GM12891 (cell line): ENCODE measurements around the gene ISG15.
"Not testable (repeated sequence)": the region's sequence is repeated elsewhere in the genome, so short reads cannot be mapped to it uniquely, and the experiment has no call there.

Experiments
- DNase-seq: peaks from one replicate; pipeline ENCODE4 v3.0.0; 2011; ENCODE audit warnings: low spot score; ENCODE audit not compliant: insufficient read length
- FAIRE-seq: peaks from 2 replicates; lab custom pipeline; 2011; peaks lifted over from hg19 to GRCh38; lab: Jason Lieb, UNC
- PAX5 ChIP-seq: IDR thresholded peaks from 2 replicates; pipeline ENCODE4 v1.6.1; 2011; ENCODE audit warnings: low read length, moderate library complexity, mild to moderate bottlenecking; ENCODE audit not compliant: insufficient read depth, severe bottlenecking
- POLR2A ChIP-seq: IDR thresholded peaks from 2 replicates; pipeline ENCODE4 v1.6.1; 2011; ENCODE audit warnings: low read depth, low read length, control low read depth
- POLR2AphosphoS5 ChIP-seq: IDR thresholded peaks from 2 replicates; pipeline ENCODE4 v1.6.1; 2011; ENCODE audit warnings: low read depth, low read length, control low read depth
- POU2F2 ChIP-seq: IDR thresholded peaks from 2 replicates; pipeline ENCODE4 v1.6.1; 2011; ENCODE audit warnings: low read depth, mild to moderate bottlenecking, control low read depth, low read length, moderate library complexity
- SPI1 ChIP-seq: IDR thresholded peaks from 2 replicates; pipeline ENCODE4 v1.6.1; 2011; ENCODE audit warnings: low read depth, low read length, control low read depth
- TAF1 ChIP-seq: IDR thresholded peaks from 2 replicates; pipeline ENCODE4 v1.6.1; 2011; ENCODE audit warnings: low read depth, low read length, control low read depth

Gene ISG15

GRCh38 chr1:1013922-1014648 is 788 bp downstream of the ISG15 start:
- no peak for DNase-seq
- TF ChIP-seq TAF1: no peak
- TF ChIP-seq SPI1: no peak
- TF ChIP-seq POU2F2: no peak
- TF ChIP-seq POLR2A: no peak
- TF ChIP-seq PAX5: no peak
- TF ChIP-seq POLR2AphosphoS5: no peak
- no peak for FAIRE-seq

GRCh38 chr1:1014799-1015681 is 1.7 kb downstream of the ISG15 start:
- DNase-seq (no peak), FAIRE-seq (peak; percentile 28)
- TF ChIP-seq POLR2A (no peak), SPI1 (no peak), POLR2AphosphoS5 (no peak), TAF1 (no peak), POU2F2 (no peak), PAX5 (no peak)

GRCh38 chr1:1017397-1018320 is 4.4 kb downstream of the ISG15 start:
- FAIRE-seq, DNase-seq: not testable (repeated sequence)

GRCh38 chr1:1018321-1018685 is 5.0 kb downstream of the ISG15 start:
- not testable (repeated sequence) for DNase-seq

GRCh38 chr1:1019122-1019999 is 6.1 kb downstream of the ISG15 start:
- TF ChIP-seq SPI1: no peak
- TF ChIP-seq POU2F2: no peak
- no peak for TF ChIP-seq POLR2A
- TF ChIP-seq POLR2AphosphoS5: no peak
- TF ChIP-seq PAX5: no peak
- TF ChIP-seq TAF1: no peak
- DNase-seq: peak; percentile 96
- FAIRE-seq: peak; percentile 78

More at GRCh38 chr1:1018321-1018685, 5.0 kb downstream of the ISG15 start:
- not testable (repeated sequence) for FAIRE-seq

GRCh38 chr1:1020000-1020404 is 6.7 kb downstream of the ISG15 start, which contains the start of gene AGRN:
TSS of gene AGRN (plus strand) at chr1:1020120. CDS start at chr1:1020173, 53 bp downstream.
- peak; percentile 73 for DNase-seq
- FAIRE-seq: peak; percentile 58
- TF ChIP-seq SPI1 (no peak), POLR2A (no peak), POU2F2 (no peak), PAX5 (no peak), POLR2AphosphoS5 (no peak), TAF1 (no peak)

- no peak for TF ChIP-seq SPI1
- TF ChIP-seq TAF1: no peak
- no peak for TF ChIP-seq POLR2A
- no peak for TF ChIP-seq POU2F2
- TF ChIP-seq POLR2AphosphoS5: no peak
- no peak for TF ChIP-seq PAX5
- peak; percentile 63 for DNase-seq
- no peak for FAIRE-seq
Measured at GRCh38 chr1:1020415-1021009, 7.2 kb downstream of the ISG15 start.

GRCh38 chr1:1021010-1021919 is 8.0 kb downstream of the ISG15 start:
- no peak for FAIRE-seq
- no peak for DNase-seq
- TF ChIP-seq TAF1 (no peak), POLR2A (no peak)
